H1 (cell line): ENCODE data around the gene ZMAT1. TPM values are rescaled to one million over a fixed set of nuclear protein-coding genes. Genes with fewer than 3 reads are reported as not detected.

ENCODE experiments used
- ASH2L ChIP-seq: fragments of 200-600, 300-600 bp; sonication (generic); IDR thresholded peaks from one replicate; pipeline ENCODE4 v1.7.1; 2017; ENCODE audit warnings: low read length
- CEBPB ChIP-seq: IDR thresholded peaks from 2 replicates; pipeline ENCODE4 v1.6.1; 2012; ENCODE audit warnings: low read depth, low read length
- CHD2 ChIP-seq: IDR thresholded peaks from 2 replicates; pipeline ENCODE4 v1.6.1; 2012; ENCODE audit warnings: low read length, improper control_type of control experiment
- CHD7 ChIP-seq: fragments of 300-600 bp; sonication (generic); IDR thresholded peaks from 2 replicates; pipeline ENCODE4 v1.7.1; 2012; ENCODE audit warnings: low read length, moderate library complexity, mild to moderate bottlenecking, inconsistent platforms; ENCODE audit not compliant: insufficient replicate concordance
- CREB1 ChIP-seq: IDR thresholded peaks from 2 replicates; pipeline ENCODE4 v1.6.1; 2012; ENCODE audit warnings: inconsistent platforms
- GTF2F1 ChIP-seq: IDR thresholded peaks from 2 replicates; pipeline ENCODE4 v1.6.1; 2012; ENCODE audit warnings: low read depth, low read length, improper control_type of control experiment, borderline replicate concordance
- HDAC2 ChIP-seq, 2 experiments: fragments of 300-600 bp in 1 of 2; sonication (generic) in 1 of 2; IDR thresholded peaks; 2 replicates each; pipeline ENCODE4 v1.6.1; 2011 to 2012; ENCODE audit warnings: low read depth in 2 of 2, low read length in 2 of 2, mild to moderate bottlenecking in 2 of 2, moderate library complexity in 2 of 2, borderline replicate concordance in 1 of 2, inconsistent platforms in 1 of 2
- RXRA ChIP-seq: IDR thresholded peaks from 2 replicates; pipeline ENCODE4 v1.6.1; 2011; ENCODE audit warnings: low read depth, mild to moderate bottlenecking, low read length, moderate library complexity; ENCODE audit not compliant: insufficient read depth
- polyA plus RNA-seq, 7 experiments: library from polyadenylated mRNA; depleted of rRNA in 3 of 7; stranded (reverse) in 5 of 7; unstranded in 2 of 7; fragments of >200 nt in 5 of 7; fragments of 200-250 nt in 2 of 7; gene quantifications; 1 replicate in 5 of 7; 2 replicates in 1 of 7; 4 replicates in 1 of 7; pipeline versions ENCODE4 v1.2.1 to v1.2.3, GENCODE V29; 2011 to 2013; ENCODE audit warnings: missing spikeins in 2 of 7, mixed read lengths in 2 of 7
- total RNA-seq: library from RNA; stranded (reverse); fragmentation: NEBNext Ultra II Directional; extraction: Animal tissue kit (Norgen Biotek cat#: 25700); gene quantifications from 2 replicates; pipeline ENCODE4 v1.2.1, GENCODE V29; 2021

The ZMAT1 gene
- total and polyA plus RNA-seq, 2 of the 8 experiments (the other 6 are each of a cell fraction or from before 2014, with no cell fraction given) = 1.3 to 1.4 TPM

GRCh38 chrX:101918751-101919150, 13.1 kb downstream of the ZMAT1 start (continued):
- no peak for TF ChIP-seq CHD7
- no peak for TF ChIP-seq CEBPB
- TF ChIP-seq RXRA = no peak
- no peak for TF ChIP-seq CHD2
- TF ChIP-seq CREB1 = no peak
- no peak for TF ChIP-seq HDAC2 (IDR thresholded peaks at IDR 0.05; ENCODE audit: borderline replicate concordance in 1 of 2, low read depth in 2 of 2, low read length in 2 of 2)
- no peak for TF ChIP-seq GTF2F1
- TF ChIP-seq ASH2L = no peak
